H9 (cell line): ENCODE measurements around the gene VPS18. TPM values are rescaled to one million over a fixed set of nuclear protein-coding genes. Genes with fewer than 3 reads are reported as not detected.

ENCODE experiments used
- DNase-seq: peaks from one replicate; pipeline ENCODE4 v3.0.0-alpha.2; 2017
- H2AFZ ChIP-seq: one replicate; pipeline ENCODE4 v1.6.1; 2013; ENCODE audit warnings: mild to moderate bottlenecking, low read length, control low read depth, moderate library complexity
- H2AK5ac ChIP-seq: 2 replicates; pipeline ENCODE4 v1.6.1; 2013; ENCODE audit warnings: low read length, control low read depth, mixed read lengths; ENCODE audit not compliant: insufficient read length
- H2BK120ac ChIP-seq: one replicate; pipeline ENCODE4 v1.6.1; 2013; ENCODE audit warnings: low read depth, mild to moderate bottlenecking, low read length, control low read depth, inconsistent platforms; ENCODE audit not compliant: poor library complexity, severe bottlenecking
- H2BK12ac ChIP-seq: 2 replicates; pipeline ENCODE4 v1.6.1; 2013; ENCODE audit warnings: low read length, control low read depth, mixed read lengths, low read depth; ENCODE audit not compliant: insufficient read length
- H2BK15ac ChIP-seq: 2 replicates; pipeline ENCODE4 v1.6.1; 2013; ENCODE audit warnings: low read depth, low read length, control low read depth
- H2BK20ac ChIP-seq: one replicate; pipeline ENCODE4 v1.6.1; 2013; ENCODE audit warnings: low read depth, mild to moderate bottlenecking, low read length, control low read depth, inconsistent platforms; ENCODE audit not compliant: poor library complexity, severe bottlenecking
- H2BK5ac ChIP-seq: 2 replicates; pipeline ENCODE4 v1.6.1; 2013; ENCODE audit warnings: low read length, control low read depth, mixed read lengths; ENCODE audit not compliant: insufficient read length
- H3K14ac ChIP-seq: 2 replicates; pipeline ENCODE4 v1.6.1; 2013; ENCODE audit warnings: low read length, control low read depth; ENCODE audit not compliant: insufficient read depth
- H3K18ac ChIP-seq: 2 replicates; pipeline ENCODE4 v1.6.1; 2013; ENCODE audit warnings: low read depth, mild to moderate bottlenecking, mixed read lengths, low read length, control low read depth; ENCODE audit not compliant: insufficient read length
- H3K23ac ChIP-seq: 2 replicates; pipeline ENCODE4 v1.6.1; 2013; ENCODE audit warnings: low read length, control low read depth, mixed read lengths, low read depth; ENCODE audit not compliant: insufficient read length
- H3K23me2 ChIP-seq: 2 replicates; pipeline ENCODE4 v1.6.1; 2013; ENCODE audit warnings: low read depth, mild to moderate bottlenecking, mixed read lengths, low read length, control low read depth; ENCODE audit not compliant: insufficient read length, poor library complexity, severe bottlenecking
- H3K27ac ChIP-seq: 2 replicates; pipeline ENCODE4 v1.5.1; 2013; ENCODE audit warnings: low read length, control low read depth, mixed read lengths, low read depth; ENCODE audit not compliant: insufficient read length
- H3K27me3 ChIP-seq: 2 replicates; pipeline ENCODE4 v1.6.1; 2013; ENCODE audit warnings: low read length, control low read depth, inconsistent platforms; ENCODE audit not compliant: insufficient read depth
- H3K4ac ChIP-seq: 2 replicates; pipeline ENCODE4 v1.6.1; 2013; ENCODE audit warnings: low read depth, mild to moderate bottlenecking, control low read depth, inconsistent platforms, low read length, moderate library complexity
- H3K4me1 ChIP-seq: 2 replicates; pipeline ENCODE4 v1.6.1; 2013; ENCODE audit warnings: low read length, control low read depth, inconsistent platforms; ENCODE audit not compliant: insufficient read depth
- H3K4me2 ChIP-seq: 2 replicates; pipeline ENCODE4 v1.6.1; 2013; ENCODE audit warnings: low read length, control low read depth, mixed read lengths; ENCODE audit not compliant: insufficient read length, insufficient read depth
- H3K56ac ChIP-seq: 2 replicates; pipeline ENCODE4 v1.6.1; 2013; ENCODE audit warnings: low read depth, mild to moderate bottlenecking, mixed read lengths, low read length, control low read depth; ENCODE audit not compliant: insufficient read length
- H3K79me1 ChIP-seq: 2 replicates; pipeline ENCODE4 v1.6.1; 2013; ENCODE audit warnings: low read depth, mild to moderate bottlenecking, moderate library complexity, low read length, control low read depth, inconsistent platforms; ENCODE audit not compliant: insufficient read depth, poor library complexity, severe bottlenecking
- H3K79me2 ChIP-seq: 2 replicates; pipeline ENCODE4 v1.6.1; 2013; ENCODE audit warnings: low read length, control low read depth, inconsistent platforms; ENCODE audit not compliant: insufficient read depth
- H3K9ac ChIP-seq: 2 replicates; pipeline ENCODE4 v1.6.1; 2013; ENCODE audit warnings: low read length, control low read depth, mixed read lengths; ENCODE audit not compliant: insufficient read length; ENCODE audit errors: extremely low read depth
- H3K9me3 ChIP-seq: one replicate; pipeline ENCODE4 v1.6.1; 2013; ENCODE audit warnings: low read depth, low read length, inconsistent platforms; ENCODE audit not compliant: control insufficient read depth
- H3T11ph ChIP-seq: one replicate; pipeline ENCODE4 v1.6.1; 2013; ENCODE audit warnings: mild to moderate bottlenecking, low read length, control low read depth, inconsistent platforms
- H4K20me1 ChIP-seq: one replicate; pipeline ENCODE4 v1.6.1; 2013; ENCODE audit not compliant: control insufficient read depth, insufficient read length, insufficient read depth
- H4K5ac ChIP-seq: 2 replicates; pipeline ENCODE4 v1.6.1; 2013; ENCODE audit warnings: low read depth, mild to moderate bottlenecking, mixed read lengths, low read length, control low read depth; ENCODE audit not compliant: insufficient read length
- H4K8ac ChIP-seq: replicated peaks from 2 replicates; pipeline ENCODE4 v1.6.1; 2013; ENCODE audit warnings: low read length, control low read depth, mixed read lengths, low read depth; ENCODE audit not compliant: insufficient read length
- H4K91ac ChIP-seq: 2 replicates; pipeline ENCODE4 v1.6.1; 2013; ENCODE audit warnings: low read depth, mild to moderate bottlenecking, moderate library complexity, mixed read lengths, low read length, control low read depth; ENCODE audit not compliant: insufficient read length
- H3K27ac Mint-ChIP-seq, 3 experiments: 2 replicates in 2 of 3; 3 replicates in 1 of 3; pipeline ENCODE4 v1.8.0; 2020 to 2021; ENCODE audit warnings: mixed read lengths in 3 of 3, mild to moderate bottlenecking in 1 of 3, moderate library complexity in 1 of 3
- H3K27me3 Mint-ChIP-seq: 2 replicates; pipeline ENCODE4 v1.8.0; 2021; ENCODE audit warnings: low read depth, mild to moderate bottlenecking, moderate library complexity, mixed read lengths
- H3K36me3 Mint-ChIP-seq, 3 experiments: 2 replicates in 2 of 3; 3 replicates in 1 of 3; pipeline ENCODE4 v1.8.0; 2020 to 2021; ENCODE audit warnings: low read depth in 3 of 3, mixed read lengths in 3 of 3; ENCODE audit not compliant: insufficient read depth in 1 of 3
- H3K4me1 Mint-ChIP-seq, 2 experiments: 2 replicates each; pipeline ENCODE4 v1.8.0; 2020; ENCODE audit warnings: mixed read lengths in 2 of 2
- H3K4me3 Mint-ChIP-seq, 2 experiments: 2 replicates in 1 of 2; 3 replicates in 1 of 2; pipeline ENCODE4 v1.8.0; 2020 to 2021; ENCODE audit warnings: mild to moderate bottlenecking in 2 of 2, mixed read lengths in 2 of 2, moderate library complexity in 1 of 2
- H3K9me3 Mint-ChIP-seq, 2 experiments: 2 replicates in 1 of 2; 3 replicates in 1 of 2; pipeline ENCODE4 v1.8.0; 2020; ENCODE audit warnings: mild to moderate bottlenecking in 2 of 2, mixed read lengths in 2 of 2, moderate library complexity in 1 of 2
- WGBS: extraction: QIAGEN DNeasy Blood & Tissue Kit; methylation state at CpG from one replicate; pipeline ENCODE4 v1.1.7; 2013; ENCODE audit warnings: missing lambda C conversion rate, low lambda C conversion rate, mixed read lengths; ENCODE audit not compliant: insufficient read length; ENCODE audit errors: extremely low coverage; 5-methylcytosine and 5-hydroxymethylcytosine counted together
- total RNA-seq: library from RNA; stranded (reverse); gene quantifications from 2 replicates; pipeline ENCODE4 v1.2.1, GENCODE V29; 2021
- TF ChIP-seq, protein P1 (sequence below): fragments of 200-600 bp; sonication (generic); conservative IDR thresholded peaks from 3 replicates; pipeline ENCODE4 v1.8.0; 2021; ENCODE audit warnings: antibody characterized with exemption, mild to moderate bottlenecking

The VPS18 gene
- total RNA-seq, 1 experiment from 2014 or later = 45.0 TPM

DNA sequence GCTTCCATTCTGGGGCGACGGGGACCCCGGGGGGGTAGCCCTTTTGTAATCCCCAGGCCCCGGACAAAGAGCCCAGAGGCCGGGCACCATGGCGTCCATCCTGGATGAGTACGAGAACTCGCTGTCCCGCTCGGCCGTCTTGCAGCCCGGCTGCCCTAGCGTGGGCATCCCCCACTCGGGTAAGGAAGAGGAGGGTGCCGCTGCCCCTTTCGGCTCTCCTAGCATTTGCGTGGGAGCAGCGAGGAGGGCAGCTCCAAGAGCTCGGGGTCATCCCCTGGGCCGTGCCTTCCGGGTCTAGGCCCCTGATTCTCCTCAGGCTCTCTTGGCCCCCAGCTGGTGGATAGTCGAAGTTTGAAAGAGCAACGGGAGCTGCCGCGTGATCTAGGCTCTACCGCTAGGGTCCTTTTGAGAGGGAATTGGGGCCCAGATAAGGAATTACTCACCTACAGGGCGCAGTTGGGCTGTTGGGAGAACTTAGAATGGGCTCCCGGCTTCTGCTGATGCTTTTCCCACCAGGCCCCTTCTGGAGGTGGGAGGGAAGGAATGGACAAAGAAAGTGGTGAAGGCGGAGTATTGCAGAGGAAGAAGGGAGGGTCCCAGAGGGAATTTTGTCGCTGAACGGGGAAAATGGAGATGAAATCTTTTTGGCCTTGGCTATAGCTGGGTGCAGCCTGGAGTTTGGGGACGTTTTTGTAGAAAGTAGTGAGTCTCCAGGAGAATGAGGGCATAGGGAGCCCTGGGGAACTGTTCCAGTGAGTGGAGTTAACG lies 615 bp downstream of the VPS18 start:
- Histone ChIP-seq H3K23ac (no peak overlapping the region), H4K5ac (peak overlapping the region; percentile 34), H3T11ph (no peak overlapping the region), H3K27ac (no peak overlapping the region), H3K79me2 (peaks cover 7% of the 10 kb centered on the region), H3K23me2 (peaks cover 11% of the 10 kb centered on the region), H4K91ac (no peak overlapping the region), H3K4me1 (no peaks in the 10 kb centered on the region; the same call in 1 of the 2 replicates), H3K18ac (peak overlapping the region; percentile 84), H3K4me2 (peak overlapping the region; percentile 90), H3K56ac (no peak overlapping the region), H3K9me3 (no peaks in the 10 kb centered on the region), H4K8ac (no peak overlapping the region), H3K9ac (peak overlapping the region; percentile 90), H2AK5ac (no peak overlapping the region), H3K27me3 (no peaks in the 10 kb centered on the region), H3K14ac (peak overlapping the region; percentile 91), H2BK5ac (no peak overlapping the region), H2BK12ac (no peak overlapping the region), H2BK20ac (no peak overlapping the region), H3K79me1 (peaks cover 2% of the 10 kb centered on the region), H4K20me1 (no peaks in the 10 kb centered on the region), H3K4ac (no peak overlapping the region), H2BK15ac (no peak overlapping the region), H2BK120ac (no peak overlapping the region), H2AFZ (no peak overlapping the region)
- Mint-ChIP-seq H3K4me1 (peaks cover 10 to 17% of the 10 kb centered on the region in 2 experiments), H3K27me3 (peaks cover 23% of the 10 kb centered on the region), H3K9me3 (no peaks in the 10 kb centered on the region; a peak in 1 of 5 replicates), H3K4me3 (peak overlapping the region; percentile 92 to 97), H3K36me3 (peaks cover 14 to 44% (median 40%) of the 10 kb centered on the region in 3 experiments; a peak in 6 of 7 replicates), H3K27ac (peak overlapping the region; percentile 98 to 99 (median 99))
- TF ChIP-seq, protein P1, sequence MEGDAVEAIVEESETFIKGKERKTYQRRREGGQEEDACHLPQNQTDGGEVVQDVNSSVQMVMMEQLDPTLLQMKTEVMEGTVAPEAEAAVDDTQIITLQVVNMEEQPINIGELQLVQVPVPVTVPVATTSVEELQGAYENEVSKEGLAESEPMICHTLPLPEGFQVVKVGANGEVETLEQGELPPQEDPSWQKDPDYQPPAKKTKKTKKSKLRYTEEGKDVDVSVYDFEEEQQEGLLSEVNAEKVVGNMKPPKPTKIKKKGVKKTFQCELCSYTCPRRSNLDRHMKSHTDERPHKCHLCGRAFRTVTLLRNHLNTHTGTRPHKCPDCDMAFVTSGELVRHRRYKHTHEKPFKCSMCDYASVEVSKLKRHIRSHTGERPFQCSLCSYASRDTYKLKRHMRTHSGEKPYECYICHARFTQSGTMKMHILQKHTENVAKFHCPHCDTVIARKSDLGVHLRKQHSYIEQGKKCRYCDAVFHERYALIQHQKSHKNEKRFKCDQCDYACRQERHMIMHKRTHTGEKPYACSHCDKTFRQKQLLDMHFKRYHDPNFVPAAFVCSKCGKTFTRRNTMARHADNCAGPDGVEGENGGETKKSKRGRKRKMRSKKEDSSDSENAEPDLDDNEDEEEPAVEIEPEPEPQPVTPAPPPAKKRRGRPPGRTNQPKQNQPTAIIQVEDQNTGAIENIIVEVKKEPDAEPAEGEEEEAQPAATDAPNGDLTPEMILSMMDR = peak; percentile 72
- DNase-seq = peak; percentile 81
- WGBS = no CpG with 5 or more reads among the region's 33 CpGs
